Liver (tissue), 9 donors: ENCODE measurements around the gene METTL15. TPM values are rescaled to one million over a fixed set of nuclear protein-coding genes. Genes with fewer than 3 reads are reported as not detected.

Source experiments
- DNase-seq: peaks from one replicate; pipeline ENCODE4 v3.0.0-alpha.2; 2017; ENCODE audit warnings: low spot score
- H3K27ac ChIP-seq, 2 donors: one replicate each; pipeline ENCODE4 v1.7.0; 2013; ENCODE audit warnings: inconsistent platforms in 2 of 2, low read length in 2 of 2, control low read depth in 1 of 2, low read depth in 1 of 2, mild to moderate bottlenecking in 1 of 2
- H3K27me3 ChIP-seq, 4 donors: one replicate each; pipeline versions ENCODE4 v1.6.1 to v1.7.0; 2013; ENCODE audit warnings: low read length in 3 of 4, inconsistent platforms in 1 of 4, mild to moderate bottlenecking in 1 of 4, moderate library complexity in 1 of 4; ENCODE audit not compliant: control insufficient read depth in 4 of 4, insufficient read depth in 4 of 4
- H3K36me3 ChIP-seq, 4 donors: one replicate each; pipeline versions ENCODE4 v1.6.1 to v1.7.0; 2013; ENCODE audit warnings: low read length in 3 of 4, mild to moderate bottlenecking in 3 of 4, low read depth in 1 of 4, moderate library complexity in 1 of 4; ENCODE audit not compliant: control insufficient read depth in 4 of 4, insufficient read depth in 3 of 4
- H3K4me1 ChIP-seq, 4 donors: one replicate each; pipeline versions ENCODE4 v1.6.1 to v1.7.0; 2013; ENCODE audit warnings: low read length in 3 of 4, mild to moderate bottlenecking in 3 of 4, moderate library complexity in 1 of 4; ENCODE audit not compliant: control insufficient read depth in 4 of 4, insufficient read depth in 4 of 4
- H3K4me3 ChIP-seq, 3 donors: one replicate each; pipeline versions ENCODE4 v1.6.1 to v1.7.0; 2013; ENCODE audit warnings: low read length in 3 of 3, control low read depth in 1 of 3, low read depth in 1 of 3, mild to moderate bottlenecking in 1 of 3
- H3K9ac ChIP-seq, 2 donors: one replicate each; pipeline ENCODE4 v1.7.0; 2013; ENCODE audit warnings: low read length in 2 of 2, mild to moderate bottlenecking in 2 of 2, moderate library complexity in 2 of 2, control low read depth in 1 of 2, low read depth in 1 of 2
- H3K9me3 ChIP-seq, 4 donors: one replicate each; pipeline versions ENCODE4 v1.6.1 to v1.7.0; 2013; ENCODE audit warnings: low read length in 3 of 4; ENCODE audit not compliant: control insufficient read depth in 4 of 4
- ATF3 ChIP-seq: IDR thresholded peaks from 2 replicates; pipeline ENCODE4 v1.6.1; 2016; ENCODE audit warnings: antibody characterized with exemption
- CTCF ChIP-seq: fragments of 150-350 bp; IDR thresholded peaks from 2 replicates; pipeline ENCODE4 v1.5.1; 2017; ENCODE audit warnings: improper control_type of control experiment, low read depth, low read length; ENCODE audit not compliant: missing input control
- EGR1 ChIP-seq, 2 donors: IDR thresholded peaks; 2 replicates each; pipeline ENCODE4 v1.6.1; 2016 to 2018; ENCODE audit warnings: antibody characterized with exemption in 2 of 2, low read depth in 2 of 2
- FOXA1 ChIP-seq: IDR thresholded peaks from 2 replicates; pipeline ENCODE4 v1.6.1; 2016; ENCODE audit warnings: antibody characterized with exemption
- FOXA2 ChIP-seq: IDR thresholded peaks from 2 replicates; pipeline ENCODE4 v1.6.1; 2016; ENCODE audit warnings: antibody characterized with exemption
- GABPA ChIP-seq, 2 donors: IDR thresholded peaks in 1 of 2; conservative IDR thresholded peaks in 1 of 2; 2 replicates each; pipeline ENCODE4 v1.6.1; 2016; ENCODE audit warnings: antibody characterized with exemption in 2 of 2, mild to moderate bottlenecking in 1 of 2, moderate library complexity in 1 of 2
- HNF4A ChIP-seq, 2 donors: conservative IDR thresholded peaks; 2 replicates each; pipeline ENCODE4 v1.6.1; 2016; ENCODE audit warnings: antibody characterized with exemption in 2 of 2, mild to moderate bottlenecking in 2 of 2
- HNF4G ChIP-seq: IDR thresholded peaks from 2 replicates; pipeline ENCODE4 v1.6.1; 2016; ENCODE audit warnings: antibody characterized with exemption
- JUND ChIP-seq, 2 donors: IDR thresholded peaks; 2 replicates each; pipeline ENCODE4 v1.6.1; 2016; ENCODE audit warnings: antibody characterized with exemption in 2 of 2
- MAX ChIP-seq: IDR thresholded peaks from 2 replicates; pipeline ENCODE4 v1.6.1; 2016; ENCODE audit warnings: antibody characterized with exemption
- NR2F2 ChIP-seq: IDR thresholded peaks from 2 replicates; pipeline ENCODE4 v1.6.1; 2016; ENCODE audit warnings: antibody characterized with exemption
- RAD21 ChIP-seq, 2 donors: IDR thresholded peaks; 2 replicates each; pipeline ENCODE4 v1.6.1; 2016; ENCODE audit warnings: antibody characterized with exemption in 2 of 2, mild to moderate bottlenecking in 2 of 2
- REST ChIP-seq: IDR thresholded peaks from 2 replicates; pipeline ENCODE4 v1.6.1; 2016; ENCODE audit warnings: antibody characterized with exemption, mild to moderate bottlenecking
- RXRA ChIP-seq, 2 donors: IDR thresholded peaks; 2 replicates each; pipeline ENCODE4 v1.6.1; 2017 to 2018; ENCODE audit warnings: antibody characterized with exemption in 2 of 2, mild to moderate bottlenecking in 1 of 2
- SP1 ChIP-seq: IDR thresholded peaks from 2 replicates; pipeline ENCODE4 v1.6.1; 2018; ENCODE audit warnings: antibody characterized with exemption, mild to moderate bottlenecking
- TAF1 ChIP-seq: conservative IDR thresholded peaks from 2 replicates; pipeline ENCODE4 v1.6.1; 2016; ENCODE audit warnings: antibody characterized with exemption, mild to moderate bottlenecking
- YY1 ChIP-seq: IDR thresholded peaks from 2 replicates; pipeline ENCODE4 v1.6.1; 2016; ENCODE audit warnings: antibody characterized with exemption, mild to moderate bottlenecking
- ZBTB33 ChIP-seq: IDR thresholded peaks from 2 replicates; pipeline ENCODE4 v1.6.1; 2016; ENCODE audit warnings: antibody characterized with exemption
- WGBS: extraction: QIAGEN DNeasy Blood & Tissue Kit; methylation state at CpG from one replicate; pipeline ENCODE4 v1.1.7; 2013; 5-methylcytosine and 5-hydroxymethylcytosine counted together
- polyA plus RNA-seq, 2 donors: library from polyadenylated mRNA; stranded (reverse) in 1 of 2; unstranded in 1 of 2; fragments of 200-250 nt in 1 of 2; fragments of >200 nt in 1 of 2; fragmentation: Nextera tagmentation in 1 of 2; extraction: Ambion mirVana in 1 of 2; gene quantifications; one replicate each; pipeline versions ENCODE4 v1.2.1 to v1.2.3, GENCODE V29; 2013 to 2015
- total RNA-seq, 2 donors: library from RNA; depleted of rRNA; stranded (reverse); fragments of >200 nt; gene quantifications; one replicate each; pipeline ENCODE4 v1.2.3, GENCODE V29; 2014
- donor health status: healthy.
- donor health status: healthy.
- donor health status: healthy.
- donor health status: healthy.
- donor health status: healthy.

The METTL15 gene
- total and polyA plus RNA-seq, 4 donors, result 4.1 to 11.5 (median 8.1) TPM

- DNase-seq, result no peak
- Histone ChIP-seq H3K36me3 (no peaks in the 10 kb centered on the region), H3K9me3 (no peaks in the 10 kb centered on the region), H3K27me3 (no peaks in the 10 kb centered on the region), H3K9ac (no peak overlapping the region), H3K27ac (no peak overlapping the region), H3K4me1 (no peaks in the 10 kb centered on the region), H3K4me3 (no peak overlapping the region)
- TF ChIP-seq ZBTB33, result no peak
- TF ChIP-seq CTCF, result no peak
- no peak for TF ChIP-seq REST
- no peak for TF ChIP-seq EGR1 (IDR thresholded peaks at IDR 0.05; ENCODE audit: low read depth in 2 of 2)
- TF ChIP-seq HNF4G, result no peak
- no peak for TF ChIP-seq MAX
- no peak for TF ChIP-seq YY1
- TF ChIP-seq HNF4A (conservative IDR thresholded peaks at IDR 0.05), result no peak
- no peak for TF ChIP-seq ATF3
- TF ChIP-seq NR2F2, result no peak
- 96% methylated on average over 4 of the region's 4 CpGs for WGBS
Observed at GRCh38 chr11:28242596-28242995, 134.4 kb downstream of the METTL15 start.

- H3K27me3 ChIP-seq, result no peaks in the 10 kb centered on the region
- no peaks in the 10 kb centered on the region for H3K4me1 ChIP-seq
- H3K36me3 ChIP-seq, result no peaks in the 10 kb centered on the region
- no peak overlapping the region for H3K27ac ChIP-seq
- no peak for DNase-seq
- 91% methylated on average over 2 of the region's 2 CpGs for WGBS
- H3K4me3 ChIP-seq, result no peak overlapping the region
- no peaks in the 10 kb centered on the region for H3K9me3 ChIP-seq
- H3K9ac ChIP-seq, result no peak overlapping the region
- TF ChIP-seq SP1 (no peak), FOXA1 (no peak), EGR1 (IDR thresholded peaks at IDR 0.05; ENCODE audit: low read depth in 2 of 2) (no peak), GABPA (IDR thresholded peaks at IDR 0.05 in 1 of 2, conservative IDR thresholded peaks at IDR 0.05 in 1 of 2) (no peak), RAD21 (IDR thresholded peaks at IDR 0.05) (no peak), FOXA2 (no peak), HNF4G (no peak), ZBTB33 (no peak), ATF3 (no peak), HNF4A (conservative IDR thresholded peaks at IDR 0.05) (no peak), JUND (IDR thresholded peaks at IDR 0.05) (no peak), NR2F2 (no peak), RXRA (IDR thresholded peaks at IDR 0.05) (no peak), CTCF (no peak), YY1 (no peak), TAF1 (no peak), MAX (no peak)
Observed at GRCh38 chr11:28243061-28243460, 134.9 kb downstream of the METTL15 start.
